Heart left ventricle (tissue), 16 donors: ENCODE measurements around the gene IRF3. TPM values are rescaled to one million over a fixed set of nuclear protein-coding genes. Genes with fewer than 3 reads are reported as not detected.

Experiments
- ATAC-seq, 4 donors: fragments of 200-7000 bp; cut with Tn5 transposase; one replicate each; pipeline ENCODE4 v1.9.1; 2020 to 2022; ENCODE audit warnings: moderate library complexity in 4 of 4, mild to moderate bottlenecking in 3 of 4, moderate number of reproducible peaks in 1 of 4
- DNase-seq, 5 donors: peaks; one replicate each; pipeline ENCODE4 v3.0.0-alpha.2; 2020
- H3K27ac ChIP-seq, 12 donors: fragments of 200-600 bp; sonication (generic) in 4 of 12; one replicate each; pipeline versions ENCODE4 v1.5.0 to v1.8.0; 2016 to 2022; ENCODE audit warnings: mild to moderate bottlenecking in 2 of 12
- H3K27me3 ChIP-seq, 9 donors: fragments of 200-600 bp; sonication (generic) in 2 of 9; one replicate each; pipeline versions ENCODE4 v1.5.1 to v1.8.0; 2016 to 2022; ENCODE audit warnings: mild to moderate bottlenecking in 3 of 9
- H3K36me3 ChIP-seq, 9 donors: fragments of 200-600 bp; sonication (generic) in 2 of 9; one replicate each; pipeline versions ENCODE4 v1.5.0 to v1.8.0; 2018 to 2022; ENCODE audit warnings: mild to moderate bottlenecking in 2 of 9
- H3K4me1 ChIP-seq, 12 donors: fragments of 200-600 bp; sonication (generic) in 4 of 12; one replicate each; pipeline versions ENCODE4 v1.5.0 to v1.8.0; 2016 to 2022; ENCODE audit warnings: mild to moderate bottlenecking in 3 of 12
- H3K4me3 ChIP-seq, 12 donors: fragments of 200-600 bp; sonication (generic) in 4 of 12; one replicate each; pipeline versions ENCODE4 v1.5.0 to v1.8.0; 2017 to 2022; ENCODE audit warnings: mild to moderate bottlenecking in 9 of 12, moderate library complexity in 4 of 12
- H3K9me3 ChIP-seq, 12 donors: fragments of 200-600 bp; sonication (generic) in 4 of 12; one replicate each; pipeline versions ENCODE4 v1.5.0 to v1.8.0; 2016 to 2022; ENCODE audit warnings: mild to moderate bottlenecking in 1 of 12
- POLR2A ChIP-seq, 2 donors: fragments of 450-650 bp; IDR thresholded peaks; one replicate each; pipeline ENCODE4 v1.6.1; 2017; ENCODE audit warnings: antibody characterized with exemption in 2 of 2, mild to moderate bottlenecking in 2 of 2, moderate library complexity in 2 of 2
- WGBS, 4 donors: extraction: QIAGEN DNeasy Blood & Tissue Kit in 2 of 4; methylation state at CpG; one replicate each; pipeline versions ENCODE4 v1.1.5 to v1.1.7; 2013 to 2018; 5-methylcytosine and 5-hydroxymethylcytosine counted together
- intact Hi-C, 10 donors: fragments of 100-400 bp; cut with DNase I; formaldehyde crosslinking; loops; one replicate each; pipeline versions ENCODE4 v1.11.1 to v1.14.2; 2022
- polyA plus RNA-seq, 2 donors: library from polyadenylated mRNA; stranded (reverse); fragments of 200-250 nt; gene quantifications; one replicate each; pipeline ENCODE4 v1.2.3, GENCODE V29; 2013
- total RNA-seq, 9 donors: library from RNA; depleted of rRNA in 2 of 9; stranded (reverse); fragments of >200 nt in 2 of 9; fragmentation: NEBNext Ultra II Directional in 3 of 9; extraction: Animal tissue kit (Norgen Biotek cat#: 25700) in 3 of 9; gene quantifications; one replicate each; pipeline versions ENCODE4 v1.1.0 to v1.2.4, GENCODE V29; 2016 to 2023
- TF ChIP-seq, protein P1 (sequence below), 12 donors: fragments of 200-600 bp; sonication (generic) in 4 of 12; IDR thresholded peaks; one replicate each; pipeline versions ENCODE4 v1.5.0 to v1.8.0; 2018 to 2022; ENCODE audit warnings: antibody characterized with exemption in 12 of 12, mild to moderate bottlenecking in 5 of 12
- donor health status: ischemic (EF 13 %, LVEDD 7.1; RV severe dilation, severe dysfunction).
- donor health status: healthy with polysubstance abuse.
- donor health status: DM: no; HTN: yes; CAD: no.
- donor health status: DM: no; HTN: no; CAD: no.
- donor health status: ischemic (EF 25% LVEDD 6.9; RV normal size, moderate dysfunction).
- donor health status: ischemic (EF 25% LVEDD 5.7; RV mildly dilated, moderate dysfunction).
- donor health status: healthy.
- donor health status: DM: yes; HTN: yes; CAD: no.
- donor health status: ischemic (EF 35%, LVEDD 5.7; RV mildly dilated, moderate dysfunction).
- donor health status: nonischemic (EF 11% LVEDD 7.7; RV severe dilation, severe dysfunction).
- donor health status: DM: yes; HTN: yes; CAD: no.
- donor health status: PGD.
- donor health status: ischemic (EF 29% LVEDD 5.4; RV normal size, mild dysfunction).
- donor health status: nonischemic (EF 23%, LVEDD 6.1; RV moderate dilation, normal function).

The IRF3 gene
- total and polyA plus RNA-seq, 11 donors = 23.1 to 68.0 (median 35.1) TPM

DNA sequence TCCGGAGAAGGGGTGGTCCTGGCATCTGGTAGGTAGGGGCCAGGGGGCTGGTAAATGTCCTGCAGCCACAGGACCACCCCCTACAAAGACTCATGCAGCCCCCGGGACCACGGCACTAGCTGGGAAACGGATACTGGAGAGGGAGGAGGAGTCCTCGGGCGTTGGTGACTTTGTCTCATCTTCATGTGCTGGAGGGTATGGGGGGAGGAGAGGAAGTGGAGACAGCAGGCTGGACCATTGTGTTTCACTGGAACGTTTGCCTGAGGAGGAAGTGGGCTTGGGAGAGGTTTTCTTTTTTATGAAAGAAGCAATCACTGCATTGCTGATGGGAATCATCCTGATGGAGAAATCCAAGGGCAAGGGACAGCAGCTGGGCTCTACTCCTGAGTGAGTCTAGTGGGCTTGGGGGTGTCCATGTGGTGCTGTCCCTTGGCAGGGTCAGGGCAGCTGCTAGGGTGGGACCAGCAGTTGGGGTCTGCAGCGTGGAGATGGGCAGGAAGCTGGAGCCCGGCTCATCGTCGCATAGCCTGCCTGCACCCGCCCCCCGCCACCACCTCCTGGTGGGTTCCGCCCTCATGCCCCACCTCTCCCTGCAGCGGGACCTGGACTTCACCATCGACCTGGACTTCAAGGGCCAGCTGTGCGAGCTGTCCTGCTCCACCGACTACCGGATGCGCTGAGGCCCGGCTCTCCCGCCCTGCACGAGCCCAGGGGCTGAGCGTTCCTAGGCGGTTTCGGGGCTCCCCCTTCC is 22.1 kb upstream of the IRF3 start:
- no peak for TF ChIP-seq POLR2A (IDR thresholded peaks at IDR 0.05)
- TF ChIP-seq, protein P1, sequence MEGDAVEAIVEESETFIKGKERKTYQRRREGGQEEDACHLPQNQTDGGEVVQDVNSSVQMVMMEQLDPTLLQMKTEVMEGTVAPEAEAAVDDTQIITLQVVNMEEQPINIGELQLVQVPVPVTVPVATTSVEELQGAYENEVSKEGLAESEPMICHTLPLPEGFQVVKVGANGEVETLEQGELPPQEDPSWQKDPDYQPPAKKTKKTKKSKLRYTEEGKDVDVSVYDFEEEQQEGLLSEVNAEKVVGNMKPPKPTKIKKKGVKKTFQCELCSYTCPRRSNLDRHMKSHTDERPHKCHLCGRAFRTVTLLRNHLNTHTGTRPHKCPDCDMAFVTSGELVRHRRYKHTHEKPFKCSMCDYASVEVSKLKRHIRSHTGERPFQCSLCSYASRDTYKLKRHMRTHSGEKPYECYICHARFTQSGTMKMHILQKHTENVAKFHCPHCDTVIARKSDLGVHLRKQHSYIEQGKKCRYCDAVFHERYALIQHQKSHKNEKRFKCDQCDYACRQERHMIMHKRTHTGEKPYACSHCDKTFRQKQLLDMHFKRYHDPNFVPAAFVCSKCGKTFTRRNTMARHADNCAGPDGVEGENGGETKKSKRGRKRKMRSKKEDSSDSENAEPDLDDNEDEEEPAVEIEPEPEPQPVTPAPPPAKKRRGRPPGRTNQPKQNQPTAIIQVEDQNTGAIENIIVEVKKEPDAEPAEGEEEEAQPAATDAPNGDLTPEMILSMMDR (IDR thresholded peaks at IDR 0.05) = no peak
- Histone ChIP-seq H3K36me3 (peaks cover 0 to 47% (median 42%) of the 10 kb centered on the region in 9 donors), H3K4me1 (peaks cover 0 to 62% (median 32%) of the 10 kb centered on the region in 12 donors), H3K27me3 (peaks cover 0 to 27% (median 0%) of the 10 kb centered on the region in 9 donors), H3K4me3 (peak overlapping the region in 8 of 12 donors; percentile 20 to 67 (median 47)), H3K27ac (peak overlapping the region; percentile 23 to 85 (median 68)), H3K9me3 (no peaks in the 10 kb centered on the region)
- intact Hi-C loops = loop anchor here in 2 of 10 donors (5.0 to 10.0 kb wide), 3 partner anchors 80 to 293 kb away; partner anchors contain the start of genes AKT1S1 (in 1 of the 2), AP2A1 (in 1 of the 2) and TBC1D17 (in 1 of the 2)
- ATAC-seq (peak in 1 of 4 donors; percentile 34), DNase-seq (peak in 1 of 5 donors; percentile 31)
- WGBS, 4 donors = 46 to 71% (median 56%) methylated on average over 19 to 26 of the region's 26 CpGs

DNA sequence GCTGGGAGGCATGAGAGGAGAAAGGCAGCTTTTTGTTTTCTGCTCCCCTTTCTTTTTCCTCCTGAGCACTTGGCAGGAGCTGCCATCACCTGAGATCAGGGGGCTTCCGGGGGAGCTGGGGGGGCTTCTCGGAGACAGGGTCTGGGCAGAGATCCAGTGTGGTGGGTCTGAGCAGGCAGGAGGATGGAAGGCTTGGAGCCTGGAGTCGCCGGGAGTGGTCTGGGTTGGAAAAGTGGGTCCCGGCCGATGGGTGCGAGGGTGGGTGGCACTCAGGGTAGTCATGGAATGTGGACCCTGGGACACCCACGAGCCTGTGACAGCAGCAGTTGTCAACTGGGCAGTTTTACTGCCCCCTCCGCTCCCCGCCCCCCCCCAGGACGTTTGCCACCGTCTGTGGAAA is 21.5 kb upstream of the IRF3 start:
- peak overlapping the region in 10 of 12 donors; percentile 23 to 82 (median 68) for H3K27ac ChIP-seq
- peaks cover 0 to 53% (median 47%) of the 10 kb centered on the region in 9 donors for H3K36me3 ChIP-seq
- peak overlapping the region in 2 of 12 donors; percentile 58 to 60 for H3K4me3 ChIP-seq
- H3K27me3 ChIP-seq = peaks cover 0 to 27% (median 0%) of the 10 kb centered on the region in 9 donors
- no peak for ATAC-seq
- no peak for TF ChIP-seq POLR2A (IDR thresholded peaks at IDR 0.05)
- TF ChIP-seq, protein P1 (IDR thresholded peaks at IDR 0.05) = no peak
- no peaks in the 10 kb centered on the region for H3K9me3 ChIP-seq
- WGBS, 4 donors = 39 to 64% (median 61%) methylated on average over 7 to 12 of the region's 12 CpGs
- DNase-seq = no peak
- intact Hi-C loops = loop anchor here in 2 of 10 donors (5.0 to 10.0 kb wide), 3 partner anchors 80 to 292 kb away; partner anchors contain the start of genes AKT1S1 (in 1 of the 2), AP2A1 (in 1 of the 2) and TBC1D17 (in 1 of the 2)
- H3K4me1 ChIP-seq = peaks cover 0 to 62% (median 32%) of the 10 kb centered on the region in 12 donors

DNA sequence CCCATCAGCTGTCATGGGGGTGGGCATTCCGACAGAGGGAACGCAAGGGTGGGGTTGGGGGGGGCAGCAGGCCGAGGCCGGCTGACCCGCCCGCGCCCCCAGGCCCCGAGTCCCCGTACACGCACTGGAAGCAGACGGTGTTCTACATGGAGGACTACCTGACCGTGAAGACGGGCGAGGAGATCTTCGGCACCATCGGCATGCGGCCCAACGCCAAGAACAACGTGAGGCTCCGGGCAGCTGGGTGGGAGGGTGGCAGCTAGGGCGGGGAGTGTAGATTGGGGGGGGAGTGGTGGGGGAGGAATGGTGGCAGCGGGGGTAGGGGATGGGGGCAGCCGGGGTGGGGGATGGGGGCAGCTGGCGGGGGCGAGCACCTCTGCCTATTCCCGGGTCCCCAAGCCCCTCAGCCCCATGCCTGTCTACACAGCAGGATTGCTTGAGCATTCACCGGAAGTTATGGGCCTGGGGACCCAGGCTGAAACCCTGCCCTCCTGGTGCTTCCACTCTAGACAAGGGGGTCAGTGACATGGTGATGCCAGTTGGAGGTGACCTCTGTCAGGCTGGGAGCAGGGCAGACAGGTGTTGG is 20.9 kb upstream of the IRF3 start:
- intact Hi-C loops = loop anchor here in 2 of 10 donors (5.0 to 10.0 kb wide), 3 partner anchors 81 to 292 kb away; partner anchors contain the start of genes AKT1S1 (in 1 of the 2), AP2A1 (in 1 of the 2) and TBC1D17 (in 1 of the 2)
- TF ChIP-seq, protein P1 (IDR thresholded peaks at IDR 0.05) = no peak
- no peak for TF ChIP-seq POLR2A (IDR thresholded peaks at IDR 0.05)
- 78 to 90% (median 84%) methylated on average over 16 to 27 of the region's 27 CpGs for whole genome bisulfite sequencing, 4 donors
- DNase-seq (no peak), ATAC-seq (no peak)
- H3K9me3 ChIP-seq = no peaks in the 10 kb centered on the region
- peaks cover 0 to 26% (median 0%) of the 10 kb centered on the region in 9 donors for H3K27me3 ChIP-seq
- H3K4me3 ChIP-seq = no peak overlapping the region
- H3K4me1 ChIP-seq = peaks cover 0 to 62% (median 31%) of the 10 kb centered on the region in 12 donors
- peaks cover 0 to 58% (median 52%) of the 10 kb centered on the region in 9 donors for H3K36me3 ChIP-seq
- peak overlapping the region in 10 of 12 donors; percentile 32 to 82 (median 68) for H3K27ac ChIP-seq
